ENCODE data around the gene UBE2F.

The UBE2F gene

DNA sequence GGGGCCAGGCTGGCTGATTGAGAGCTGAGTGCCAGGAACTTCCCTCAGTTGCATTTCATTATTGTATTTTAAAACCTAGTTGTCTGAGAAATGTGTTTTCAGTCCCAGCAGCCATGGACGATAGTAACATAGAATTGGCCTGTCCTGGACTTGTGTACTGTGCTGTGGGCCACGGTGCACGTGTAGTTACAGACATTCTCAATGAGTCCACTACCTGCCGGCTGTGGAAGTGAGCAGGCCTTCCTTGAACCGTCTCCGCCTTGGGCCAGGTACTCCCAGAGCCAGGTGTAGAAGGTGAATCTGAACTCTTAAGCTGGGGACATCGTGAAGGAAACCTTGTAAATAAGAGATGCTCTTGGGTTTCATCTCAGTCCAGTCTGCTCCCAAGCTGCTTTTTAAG lies 47.0 kb downstream of the UBE2F start:
- TF ChIP-seq RAD21 (IDR thresholded peaks at IDR 0.05; ENCODE audit: low read depth) (no peak), CEBPB (IDR thresholded peaks at IDR 0.05) (no peak), TCF12 (IDR thresholded peaks at IDR 0.05; ENCODE audit: low read depth) (no peak), TAF1 (IDR thresholded peaks at IDR 0.05; ENCODE audit: low read depth) (no peak), YY1 (IDR thresholded peaks at IDR 0.05; ENCODE audit: low read depth) (no peak), CREB1 (IDR thresholded peaks at IDR 0.05; ENCODE audit: low read depth) (no peak), TEAD4 (IDR thresholded peaks at IDR 0.05) (no peak), FOXM1 (IDR thresholded peaks at IDR 0.05; ENCODE audit: borderline replicate concordance, low read depth) (no peak), ZBTB7A (IDR thresholded peaks at IDR 0.05; ENCODE audit: low read depth) (no peak), EGR1 (IDR thresholded peaks at IDR 0.05) (no peak), NFIC (IDR thresholded peaks at IDR 0.05) (no peak), EP300 (IDR thresholded peaks at IDR 0.05; ENCODE audit: borderline replicate concordance) (no peak)
- TF ChIP-seq, protein P1, sequence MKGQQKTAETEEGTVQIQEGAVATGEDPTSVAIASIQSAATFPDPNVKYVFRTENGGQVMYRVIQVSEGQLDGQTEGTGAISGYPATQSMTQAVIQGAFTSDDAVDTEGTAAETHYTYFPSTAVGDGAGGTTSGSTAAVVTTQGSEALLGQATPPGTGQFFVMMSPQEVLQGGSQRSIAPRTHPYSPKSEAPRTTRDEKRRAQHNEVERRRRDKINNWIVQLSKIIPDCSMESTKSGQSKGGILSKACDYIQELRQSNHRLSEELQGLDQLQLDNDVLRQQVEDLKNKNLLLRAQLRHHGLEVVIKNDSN (IDR thresholded peaks at IDR 0.05), result no peak
- TF ChIP-seq, protein P2, sequence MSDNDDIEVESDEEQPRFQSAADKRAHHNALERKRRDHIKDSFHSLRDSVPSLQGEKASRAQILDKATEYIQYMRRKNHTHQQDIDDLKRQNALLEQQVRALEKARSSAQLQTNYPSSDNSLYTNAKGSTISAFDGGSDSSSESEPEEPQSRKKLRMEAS (IDR thresholded peaks at IDR 0.05), result no peak
- TF ChIP-seq, protein P3, sequence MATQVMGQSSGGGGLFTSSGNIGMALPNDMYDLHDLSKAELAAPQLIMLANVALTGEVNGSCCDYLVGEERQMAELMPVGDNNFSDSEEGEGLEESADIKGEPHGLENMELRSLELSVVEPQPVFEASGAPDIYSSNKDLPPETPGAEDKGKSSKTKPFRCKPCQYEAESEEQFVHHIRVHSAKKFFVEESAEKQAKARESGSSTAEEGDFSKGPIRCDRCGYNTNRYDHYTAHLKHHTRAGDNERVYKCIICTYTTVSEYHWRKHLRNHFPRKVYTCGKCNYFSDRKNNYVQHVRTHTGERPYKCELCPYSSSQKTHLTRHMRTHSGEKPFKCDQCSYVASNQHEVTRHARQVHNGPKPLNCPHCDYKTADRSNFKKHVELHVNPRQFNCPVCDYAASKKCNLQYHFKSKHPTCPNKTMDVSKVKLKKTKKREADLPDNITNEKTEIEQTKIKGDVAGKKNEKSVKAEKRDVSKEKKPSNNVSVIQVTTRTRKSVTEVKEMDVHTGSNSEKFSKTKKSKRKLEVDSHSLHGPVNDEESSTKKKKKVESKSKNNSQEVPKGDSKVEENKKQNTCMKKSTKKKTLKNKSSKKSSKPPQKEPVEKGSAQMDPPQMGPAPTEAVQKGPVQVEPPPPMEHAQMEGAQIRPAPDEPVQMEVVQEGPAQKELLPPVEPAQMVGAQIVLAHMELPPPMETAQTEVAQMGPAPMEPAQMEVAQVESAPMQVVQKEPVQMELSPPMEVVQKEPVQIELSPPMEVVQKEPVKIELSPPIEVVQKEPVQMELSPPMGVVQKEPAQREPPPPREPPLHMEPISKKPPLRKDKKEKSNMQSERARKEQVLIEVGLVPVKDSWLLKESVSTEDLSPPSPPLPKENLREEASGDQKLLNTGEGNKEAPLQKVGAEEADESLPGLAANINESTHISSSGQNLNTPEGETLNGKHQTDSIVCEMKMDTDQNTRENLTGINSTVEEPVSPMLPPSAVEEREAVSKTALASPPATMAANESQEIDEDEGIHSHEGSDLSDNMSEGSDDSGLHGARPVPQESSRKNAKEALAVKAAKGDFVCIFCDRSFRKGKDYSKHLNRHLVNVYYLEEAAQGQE (IDR thresholded peaks at IDR 0.05; ENCODE audit: low read depth), result no peak

DNA sequence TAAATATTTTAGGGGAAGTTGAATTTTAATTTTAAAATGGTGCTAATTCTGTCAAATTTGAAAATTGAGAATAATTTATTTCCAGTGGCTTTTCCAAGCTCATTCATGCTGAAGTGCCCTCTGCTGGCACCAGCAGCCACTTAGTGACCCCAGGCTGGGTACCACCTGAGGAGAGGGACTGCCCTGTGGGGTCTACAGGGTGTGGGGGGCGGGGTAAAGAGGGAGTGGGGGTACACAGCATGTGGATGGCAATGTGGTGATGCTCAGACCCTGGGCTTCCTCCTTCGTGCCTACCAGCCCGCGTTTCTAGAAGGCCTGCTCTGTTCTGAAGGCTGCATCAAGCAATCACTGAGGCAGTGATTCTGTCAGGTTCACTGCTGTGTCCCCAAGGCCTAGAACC lies 48.9 kb downstream of the UBE2F start:
- TF ChIP-seq NFIC (IDR thresholded peaks at IDR 0.05) (no peak), RAD21 (IDR thresholded peaks at IDR 0.05; ENCODE audit: low read depth) (peak; percentile 20; the same call in 1 of the 2 replicates)

DNA sequence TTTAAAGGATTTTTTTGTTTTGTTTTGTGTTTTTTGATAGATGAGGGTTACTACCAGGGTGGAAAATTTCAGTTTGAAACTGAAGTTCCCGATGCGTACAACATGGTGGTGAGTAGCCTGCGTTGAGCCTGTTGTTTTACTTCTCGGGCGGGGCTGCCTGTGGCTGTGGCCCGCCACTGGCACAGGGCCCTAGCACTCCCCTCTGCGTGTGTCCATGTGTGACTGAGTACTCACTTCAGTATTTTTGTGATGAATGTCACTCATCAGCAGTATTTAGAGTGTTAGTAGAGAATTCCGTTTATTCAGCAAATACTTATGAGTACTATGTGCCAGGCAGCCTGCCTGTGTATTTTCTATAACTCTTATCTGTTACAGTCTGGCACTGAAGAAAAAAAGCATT lies 49.7 kb downstream of the UBE2F start:
- no peak for TF ChIP-seq YY1 (IDR thresholded peaks at IDR 0.05; ENCODE audit: low read depth)
- no peak for TF ChIP-seq NFIC (IDR thresholded peaks at IDR 0.05)
- TF ChIP-seq, protein P1 (IDR thresholded peaks at IDR 0.05), result no peak
- TF ChIP-seq TCF12 (IDR thresholded peaks at IDR 0.05; ENCODE audit: low read depth), result no peak
- no peak for TF ChIP-seq EP300 (IDR thresholded peaks at IDR 0.05; ENCODE audit: borderline replicate concordance)
- no peak for TF ChIP-seq RAD21 (IDR thresholded peaks at IDR 0.05; ENCODE audit: low read depth)
- TF ChIP-seq CREB1 (IDR thresholded peaks at IDR 0.05; ENCODE audit: low read depth), result no peak
- no peak for TF ChIP-seq EGR1 (IDR thresholded peaks at IDR 0.05)
- no peak for TF ChIP-seq TEAD4 (IDR thresholded peaks at IDR 0.05)
- no peak for TF ChIP-seq ZBTB7A (IDR thresholded peaks at IDR 0.05; ENCODE audit: low read depth)
- TF ChIP-seq CEBPB (IDR thresholded peaks at IDR 0.05), result no peak
- no peak for TF ChIP-seq FOXM1 (IDR thresholded peaks at IDR 0.05; ENCODE audit: borderline replicate concordance, low read depth)
- TF ChIP-seq, protein P3 (IDR thresholded peaks at IDR 0.05; ENCODE audit: low read depth), result no peak
- TF ChIP-seq, protein P2 (IDR thresholded peaks at IDR 0.05), result no peak
- no peak for TF ChIP-seq TAF1 (IDR thresholded peaks at IDR 0.05; ENCODE audit: low read depth)

DNA sequence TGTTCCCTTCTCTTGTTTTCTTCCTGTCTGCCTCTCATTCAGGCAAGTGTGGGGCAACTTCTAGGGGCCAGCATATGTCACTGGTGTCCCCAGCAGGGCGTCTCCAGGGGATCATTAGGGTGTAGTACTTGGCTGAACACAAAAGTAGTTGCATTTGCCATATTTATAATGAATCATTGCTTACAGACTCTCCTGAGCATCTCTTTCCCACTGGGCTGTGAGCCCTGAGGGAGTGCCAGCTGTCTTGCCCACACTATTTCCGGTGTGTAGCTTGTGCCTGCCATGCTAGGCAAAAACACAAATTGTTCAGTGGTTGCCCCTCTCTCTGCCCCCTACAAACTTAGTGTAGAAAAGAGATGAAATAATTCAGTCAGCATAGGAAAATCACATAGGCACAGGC lies 53.1 kb downstream of the UBE2F start:
- TF ChIP-seq CEBPB (IDR thresholded peaks at IDR 0.05) (no peak), TCF12 (IDR thresholded peaks at IDR 0.05; ENCODE audit: low read depth) (no peak), YY1 (IDR thresholded peaks at IDR 0.05; ENCODE audit: low read depth) (no peak), FOXM1 (IDR thresholded peaks at IDR 0.05; ENCODE audit: borderline replicate concordance, low read depth) (no peak), TAF1 (IDR thresholded peaks at IDR 0.05; ENCODE audit: low read depth) (no peak), CREB1 (IDR thresholded peaks at IDR 0.05; ENCODE audit: low read depth) (no peak), TEAD4 (IDR thresholded peaks at IDR 0.05) (no peak), EGR1 (IDR thresholded peaks at IDR 0.05) (no peak), EP300 (IDR thresholded peaks at IDR 0.05; ENCODE audit: borderline replicate concordance) (no peak), NFIC (IDR thresholded peaks at IDR 0.05) (no peak), RAD21 (IDR thresholded peaks at IDR 0.05; ENCODE audit: low read depth) (no peak), ZBTB7A (IDR thresholded peaks at IDR 0.05; ENCODE audit: low read depth) (no peak)
- TF ChIP-seq, protein P1 (IDR thresholded peaks at IDR 0.05), result no peak
- TF ChIP-seq, protein P2 (IDR thresholded peaks at IDR 0.05), result no peak
- TF ChIP-seq, protein P3 (IDR thresholded peaks at IDR 0.05; ENCODE audit: low read depth), result no peak

Data from Ishikawa (cell line).